HepG2 (cell line): ENCODE measurements around the gene PPP1R16B. TPM values are rescaled to one million over a fixed set of nuclear protein-coding genes. Genes with fewer than 3 reads are reported as not detected.

Experiments used
- ATAC-seq: fragments of 200-7000 bp; cut with Tn5 transposase; 3 replicates; pipeline ENCODE4 v1.9.1; 2020; ENCODE audit warnings: mild to moderate bottlenecking, moderate library complexity
- BruUV-seq: library from RNA; stranded (reverse); fragments of 400-500 nt; replicated peaks from 2 replicates; lab custom pipeline; 2021; lab: Mats Ljungman, UMichigan
- CTCF ChIA-PET: fragments of 300-600 bp; formaldehyde crosslinking; extraction: SDS; loops from one replicate; lab custom pipeline; 2021; ENCODE audit warnings: low total read pairs, inconsistent platforms, low intra/inter-chr PET ratio; lab: Yijun Ruan, JAX
- POLR2A ChIA-PET: fragments of 350-600 bp; sonication (Branson Sonifier 250); formaldehyde crosslinking; loops from one replicate; lab custom pipeline; 2020; ENCODE audit warnings: antibody characterized with exemption, inconsistent platforms; lab: Yijun Ruan, JAX
- DNase-seq: peaks from one replicate; pipeline ENCODE4 v3.0.0-alpha.2; 2015; ENCODE audit warnings: low spot score
- FAIRE-seq: peaks from 3 replicates; lab custom pipeline; 2011; peaks lifted over from hg19 to GRCh38; lab: Jason Lieb, UNC
- H2AFZ ChIP-seq: one replicate; pipeline ENCODE4 v1.6.1; 2011; ENCODE audit warnings: low read length, inconsistent platforms
- H3K27ac ChIP-seq: fragments of 300-600 bp; 3 replicates; pipeline ENCODE4 v1.8.0; 2011; ENCODE audit warnings: mixed run types, mild to moderate bottlenecking, mixed read lengths, low read length, inconsistent platforms; ENCODE audit not compliant: insufficient read depth; ENCODE audit errors: extremely low read length
- H3K27me3 ChIP-seq, 2 experiments: fragments of 200-600 bp in 1 of 2; 2 replicates in 1 of 2; 3 replicates in 1 of 2; pipeline versions ENCODE4 v1.6.0 to v1.8.0; 2011; ENCODE audit warnings: low read length in 2 of 2, mild to moderate bottlenecking in 2 of 2, moderate library complexity in 2 of 2, inconsistent platforms in 1 of 2; ENCODE audit not compliant: insufficient read depth in 2 of 2, control insufficient read depth in 1 of 2
- H3K36me3 ChIP-seq, 2 experiments: fragments of 200-600 bp in 1 of 2; replicated peaks in 1 of 2; 2 replicates in 1 of 2; 3 replicates in 1 of 2; pipeline versions ENCODE4 v1.5.1 to v1.8.0; 2011; ENCODE audit warnings: low read length in 2 of 2, inconsistent platforms in 1 of 2; ENCODE audit not compliant: insufficient read depth in 2 of 2, control insufficient read depth in 1 of 2
- H3K4me1 ChIP-seq: 2 replicates; pipeline ENCODE4 v1.5.1; 2012; ENCODE audit warnings: low read length, inconsistent platforms; ENCODE audit not compliant: insufficient read depth
- H3K4me2 ChIP-seq: 2 replicates; pipeline ENCODE4 v1.6.0; 2011; ENCODE audit warnings: low read depth, low read length, inconsistent platforms
- H3K4me3 ChIP-seq, 3 experiments: fragments of 200-600 bp in 1 of 3; sonication (generic), shearing (Covaris generic) in 1 of 3; replicated peaks in 1 of 3; 2 replicates each; pipeline ENCODE4 v1.5.1; 2011 to 2016; ENCODE audit warnings: low read length in 3 of 3, inconsistent platforms in 2 of 3, low read depth in 2 of 3, mild to moderate bottlenecking in 2 of 3, control low read depth in 1 of 3, mixed read lengths in 1 of 3; ENCODE audit not compliant: insufficient read depth in 1 of 3
- H3K79me2 ChIP-seq: one replicate; pipeline ENCODE4 v1.6.1; 2011; ENCODE audit warnings: low read length, inconsistent platforms; ENCODE audit not compliant: insufficient read depth
- H3K9ac ChIP-seq: 2 replicates; pipeline ENCODE4 v1.6.0; 2011; ENCODE audit warnings: mild to moderate bottlenecking, low read depth, low read length, inconsistent platforms; ENCODE audit not compliant: insufficient read depth
- H3K9me3 ChIP-seq: 2 replicates; pipeline ENCODE4 v1.5.1; 2012; ENCODE audit warnings: mild to moderate bottlenecking, low read length
- H4K20me1 ChIP-seq: 2 replicates; pipeline ENCODE4 v1.6.0; 2011; ENCODE audit warnings: inconsistent platforms, mild to moderate bottlenecking, low read length, moderate library complexity; ENCODE audit not compliant: insufficient read depth
- PITX1 ChIP-seq: sonication (generic); formaldehyde crosslinking; IDR thresholded peaks from 2 replicates; pipeline ENCODE4 v1.5.1; 2020; ENCODE audit warnings: mild to moderate bottlenecking, missing genetic modification reagents
- SMAD3 ChIP-seq: sonication (generic); formaldehyde crosslinking; IDR thresholded peaks from 2 replicates; pipeline ENCODE4 v1.4.0; 2020; ENCODE audit warnings: missing genetic modification reagents
- WGBS: methylation state at CpG from one replicate; pipeline ENCODE4 v1.1.6; 2017; ENCODE audit warnings: low lambda C conversion rate; 5-methylcytosine and 5-hydroxymethylcytosine counted together
- in situ Hi-C: cut with HindIII; loops from 2 replicates; pipeline ENCODE4 v1.10.0; 2017; ENCODE audit warnings: low pct_unique_long_range_greater_than_20kb; ENCODE audit not compliant: extremely low pct_ligation_motif_present
- intact Hi-C: fragments of 100-400 bp; cut with micrococcal nuclease; formaldehyde crosslinking; loops from one replicate; pipeline ENCODE4 v1.10.0; 2022; ENCODE audit not compliant: unreplicated experiment
- polyA plus RNA-seq, 8 experiments: library from polyadenylated mRNA; depleted of rRNA in 3 of 8; stranded (reverse) in 7 of 8; unstranded in 1 of 8; fragments of >200 nt; fragmentation: Illumina TruSeq in 4 of 8; extraction: Trizol in 4 of 8; gene quantifications; 2 replicates each; pipeline versions ENCODE4 v1.2.1 to v1.2.3, GENCODE V29; 2011 to 2016; ENCODE audit warnings: low read depth in 4 of 8, missing spikeins in 1 of 8, mixed read lengths in 1 of 8; ENCODE audit not compliant: insufficient read depth in 1 of 8
- total RNA-seq, 5 experiments: library from RNA; depleted of rRNA; stranded (reverse); fragments of >200 nt; fragmentation: Illumina TruSeq; extraction: Trizol; gene quantifications; 2 replicates each; pipeline ENCODE4 v1.2.3, GENCODE V29; 2016; ENCODE audit warnings: low read depth in 1 of 5
- TF ChIP-seq, protein P1 (sequence below): sonication (generic); formaldehyde crosslinking; IDR thresholded peaks from 2 replicates; pipeline ENCODE4 v1.8.0; 2022; ENCODE audit warnings: mild to moderate bottlenecking, missing genetic modification reagents, moderate library complexity
- TF ChIP-seq, protein P2 (sequence below): sonication (generic); formaldehyde crosslinking; IDR thresholded peaks from 2 replicates; pipeline ENCODE4 v1.5.1; 2020; ENCODE audit warnings: mild to moderate bottlenecking, missing genetic modification reagents, borderline replicate concordance
- TF ChIP-seq, protein P3 (sequence below): sonication (generic); formaldehyde crosslinking; IDR thresholded peaks from 2 replicates; pipeline ENCODE4 v1.8.0; 2023; ENCODE audit warnings: mild to moderate bottlenecking, missing genetic modification reagents

Gene PPP1R16B
- total and polyA plus RNA-seq, 2 of the 13 experiments (the other 11 are each of a cell fraction or from before 2014, with no cell fraction given): 0.02 to 0.11 TPM

GRCh38 chr20:38766071-38766470 lies 39.4 kb upstream of the PPP1R16B start:
- DNase-seq: no peak
- Histone ChIP-seq H3K9ac (no peak overlapping the region), H3K4me1 (peaks cover 8% of the 10 kb centered on the region), H3K27me3 (no peaks in the 10 kb centered on the region), H2AFZ (no peak overlapping the region), H3K4me3 (no peak overlapping the region), H3K79me2 (no peaks in the 10 kb centered on the region), H3K9me3 (no peaks in the 10 kb centered on the region), H3K27ac (no peak overlapping the region), H4K20me1 (no peaks in the 10 kb centered on the region), H3K36me3 (peaks cover 32 to 86% of the 10 kb centered on the region in 2 experiments), H3K4me2 (no peak overlapping the region)
- no TSS peak for BruUV-seq
- no peak for FAIRE-seq
- in situ Hi-C loops: no loop called here
- TF ChIP-seq, protein P1, sequence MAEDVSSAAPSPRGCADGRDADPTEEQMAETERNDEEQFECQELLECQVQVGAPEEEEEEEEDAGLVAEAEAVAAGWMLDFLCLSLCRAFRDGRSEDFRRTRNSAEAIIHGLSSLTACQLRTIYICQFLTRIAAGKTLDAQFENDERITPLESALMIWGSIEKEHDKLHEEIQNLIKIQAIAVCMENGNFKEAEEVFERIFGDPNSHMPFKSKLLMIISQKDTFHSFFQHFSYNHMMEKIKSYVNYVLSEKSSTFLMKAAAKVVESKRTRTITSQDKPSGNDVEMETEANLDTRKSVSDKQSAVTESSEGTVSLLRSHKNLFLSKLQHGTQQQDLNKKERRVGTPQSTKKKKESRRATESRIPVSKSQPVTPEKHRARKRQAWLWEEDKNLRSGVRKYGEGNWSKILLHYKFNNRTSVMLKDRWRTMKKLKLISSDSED (CRISPR knock-in tag): no peak
- TF ChIP-seq, protein P2, sequence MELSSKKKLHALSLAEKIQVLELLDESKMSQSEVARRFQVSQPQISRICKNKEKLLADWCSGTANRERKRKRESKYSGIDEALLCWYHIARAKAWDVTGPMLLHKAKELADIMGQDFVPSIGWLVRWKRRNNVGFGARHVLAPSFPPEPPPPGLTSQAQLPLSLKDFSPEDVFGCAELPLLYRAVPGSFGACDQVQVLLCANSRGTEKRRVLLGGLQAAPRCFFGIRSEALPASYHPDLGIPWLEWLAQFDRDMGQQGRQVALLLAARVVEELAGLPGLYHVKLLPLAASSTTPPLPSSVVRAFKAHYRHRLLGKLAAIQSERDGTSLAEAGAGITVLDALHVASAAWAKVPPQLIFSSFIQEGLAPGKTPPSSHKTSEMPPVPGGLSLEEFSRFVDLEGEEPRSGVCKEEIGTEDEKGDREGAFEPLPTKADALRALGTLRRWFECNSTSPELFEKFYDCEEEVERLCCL (CRISPR knock-in tag): no peak
- TF ChIP-seq, protein P3, sequence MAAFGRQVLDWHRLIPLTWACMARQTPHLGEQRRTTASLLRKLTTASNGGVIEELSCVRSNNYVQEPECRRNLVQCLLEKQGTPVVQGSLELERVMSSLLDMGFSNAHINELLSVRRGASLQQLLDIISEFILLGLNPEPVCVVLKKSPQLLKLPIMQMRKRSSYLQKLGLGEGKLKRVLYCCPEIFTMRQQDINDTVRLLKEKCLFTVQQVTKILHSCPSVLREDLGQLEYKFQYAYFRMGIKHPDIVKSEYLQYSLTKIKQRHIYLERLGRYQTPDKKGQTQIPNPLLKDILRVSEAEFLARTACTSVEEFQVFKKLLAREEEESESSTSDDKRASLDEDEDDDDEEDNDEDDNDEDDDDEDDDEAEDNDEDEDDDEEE (CRISPR knock-in tag): no peak
- TF ChIP-seq SMAD3 (CRISPR knock-in tag) (no peak), PITX1 (CRISPR knock-in tag) (no peak)
- POLR2A ChIA-PET: no interaction called here
- CTCF ChIA-PET: no interaction called here
- intact Hi-C loops: no loop called here
- ATAC-seq: no peak
- 93% methylated on average over 4 of the region's 4 CpGs for WGBS
